Subcutaneous abdominal adipose tissue (tissue), 5 donors: Measurements from ENCODE around the gene MACF1.
"Not testable (repeated sequence)": the region's sequence is repeated elsewhere in the genome, so short reads cannot be mapped to it uniquely, and the experiment has no call there.

Experiments
- H3K27ac ChIP-seq: one replicate; pipeline ENCODE4 v1.7.0; 2013; ENCODE audit warnings: low read depth, mild to moderate bottlenecking, inconsistent platforms, low read length, moderate library complexity
- H3K27me3 ChIP-seq, 5 donors: one replicate each; pipeline ENCODE4 v1.7.0; 2013; ENCODE audit warnings: low read length in 5 of 5, inconsistent platforms in 1 of 5; ENCODE audit not compliant: control insufficient read depth in 5 of 5, insufficient read depth in 4 of 5
- H3K36me3 ChIP-seq, 5 donors: one replicate each; pipeline ENCODE4 v1.7.0; 2013; ENCODE audit warnings: low read length in 5 of 5; ENCODE audit not compliant: control insufficient read depth in 5 of 5, insufficient read depth in 5 of 5
- H3K4me1 ChIP-seq, 5 donors: one replicate each; pipeline ENCODE4 v1.7.0; 2013; ENCODE audit warnings: low read length in 5 of 5, mild to moderate bottlenecking in 3 of 5, moderate library complexity in 1 of 5; ENCODE audit not compliant: control insufficient read depth in 5 of 5, insufficient read depth in 5 of 5
- H3K4me3 ChIP-seq, 5 donors: one replicate each; pipeline ENCODE4 v1.7.0; 2013; ENCODE audit warnings: low read length in 5 of 5, low read depth in 1 of 5
- H3K9ac ChIP-seq, 5 donors: one replicate each; pipeline ENCODE4 v1.7.0; 2013; ENCODE audit warnings: low read length in 5 of 5, mild to moderate bottlenecking in 4 of 5, moderate library complexity in 3 of 5
- H3K9me3 ChIP-seq, 5 donors: one replicate each; pipeline ENCODE4 v1.7.0; 2013; ENCODE audit warnings: low read length in 5 of 5; ENCODE audit not compliant: control insufficient read depth in 5 of 5
- donor health status: healthy.
- donor health status: healthy.
- donor health status: healthy.
- donor health status: healthy.
- donor health status: healthy.

MACF1 gene, protein sequence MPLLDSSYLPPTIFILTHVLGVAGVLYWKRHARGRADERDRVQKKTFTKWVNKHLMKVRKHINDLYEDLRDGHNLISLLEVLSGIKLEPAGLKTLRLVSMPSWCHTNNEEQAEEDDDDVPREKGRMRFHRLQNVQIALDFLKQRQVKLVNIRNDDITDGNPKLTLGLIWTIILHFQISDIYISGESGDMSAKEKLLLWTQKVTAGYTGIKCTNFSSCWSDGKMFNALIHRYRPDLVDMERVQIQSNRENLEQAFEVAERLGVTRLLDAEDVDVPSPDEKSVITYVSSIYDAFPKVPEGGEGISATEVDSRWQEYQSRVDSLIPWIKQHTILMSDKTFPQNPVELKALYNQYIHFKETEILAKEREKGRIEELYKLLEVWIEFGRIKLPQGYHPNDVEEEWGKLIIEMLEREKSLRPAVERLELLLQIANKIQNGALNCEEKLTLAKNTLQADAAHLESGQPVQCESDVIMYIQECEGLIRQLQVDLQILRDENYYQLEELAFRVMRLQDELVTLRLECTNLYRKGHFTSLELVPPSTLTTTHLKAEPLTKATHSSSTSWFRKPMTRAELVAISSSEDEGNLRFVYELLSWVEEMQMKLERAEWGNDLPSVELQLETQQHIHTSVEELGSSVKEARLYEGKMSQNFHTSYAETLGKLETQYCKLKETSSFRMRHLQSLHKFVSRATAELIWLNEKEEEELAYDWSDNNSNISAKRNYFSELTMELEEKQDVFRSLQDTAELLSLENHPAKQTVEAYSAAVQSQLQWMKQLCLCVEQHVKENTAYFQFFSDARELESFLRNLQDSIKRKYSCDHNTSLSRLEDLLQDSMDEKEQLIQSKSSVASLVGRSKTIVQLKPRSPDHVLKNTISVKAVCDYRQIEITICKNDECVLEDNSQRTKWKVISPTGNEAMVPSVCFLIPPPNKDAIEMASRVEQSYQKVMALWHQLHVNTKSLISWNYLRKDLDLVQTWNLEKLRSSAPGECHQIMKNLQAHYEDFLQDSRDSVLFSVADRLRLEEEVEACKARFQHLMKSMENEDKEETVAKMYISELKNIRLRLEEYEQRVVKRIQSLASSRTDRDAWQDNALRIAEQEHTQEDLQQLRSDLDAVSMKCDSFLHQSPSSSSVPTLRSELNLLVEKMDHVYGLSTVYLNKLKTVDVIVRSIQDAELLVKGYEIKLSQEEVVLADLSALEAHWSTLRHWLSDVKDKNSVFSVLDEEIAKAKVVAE (N-terminal part only)

DNA sequence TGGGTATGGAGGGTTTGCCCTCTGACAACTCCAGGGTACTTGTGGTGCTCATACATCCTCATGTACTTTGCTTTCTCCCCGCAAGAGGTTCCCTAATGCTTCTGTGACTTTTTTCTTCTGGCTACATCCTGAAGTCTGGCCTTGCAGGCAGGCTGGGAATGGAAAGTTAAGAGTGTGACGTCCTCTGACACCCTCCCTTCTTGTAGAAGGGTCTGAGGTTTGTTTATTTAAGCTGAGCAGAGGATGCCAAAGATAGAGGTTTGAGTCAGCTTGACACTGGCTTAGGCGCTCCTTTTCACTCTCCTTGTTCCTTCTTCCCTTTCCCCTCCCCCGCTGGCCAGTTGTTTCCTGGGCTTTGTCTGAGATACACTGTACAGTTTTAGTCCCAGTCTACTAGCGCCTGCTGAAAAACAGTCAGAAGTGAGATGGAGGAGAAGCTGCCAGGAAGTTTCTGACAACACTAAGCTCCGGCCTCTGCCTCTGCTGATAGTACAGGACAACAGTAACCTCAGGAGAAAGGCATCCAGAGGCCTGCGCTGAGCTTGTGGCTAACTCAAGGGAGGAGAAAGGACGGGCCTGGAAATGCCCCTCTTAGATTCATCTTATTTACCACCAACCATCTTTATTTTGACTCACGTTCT, at the start of gene MACF1:
MACF1 (plus strand) TSS at position 255 of the 641 bp plus-strand sequence; CDS start at position 583, 328 bp downstream.
- H3K4me3 ChIP-seq, result peak within 1 kb of the TSS; percentile 28 to 61 (median 42)
- no peaks in the 10 kb centered on the region for H3K36me3 ChIP-seq
- H3K4me1 ChIP-seq, result peaks cover 5 to 26% (median 20%) of the 10 kb centered on the region in 5 donors
- H3K9ac ChIP-seq, result peak within 1 kb of the TSS; percentile 1 to 78 (median 36)
- no peaks in the 10 kb centered on the region for H3K9me3 ChIP-seq
- no peaks in the 10 kb centered on the region for H3K27me3 ChIP-seq
- peak within 1 kb of the TSS; percentile 82 for H3K27ac ChIP-seq

DNA sequence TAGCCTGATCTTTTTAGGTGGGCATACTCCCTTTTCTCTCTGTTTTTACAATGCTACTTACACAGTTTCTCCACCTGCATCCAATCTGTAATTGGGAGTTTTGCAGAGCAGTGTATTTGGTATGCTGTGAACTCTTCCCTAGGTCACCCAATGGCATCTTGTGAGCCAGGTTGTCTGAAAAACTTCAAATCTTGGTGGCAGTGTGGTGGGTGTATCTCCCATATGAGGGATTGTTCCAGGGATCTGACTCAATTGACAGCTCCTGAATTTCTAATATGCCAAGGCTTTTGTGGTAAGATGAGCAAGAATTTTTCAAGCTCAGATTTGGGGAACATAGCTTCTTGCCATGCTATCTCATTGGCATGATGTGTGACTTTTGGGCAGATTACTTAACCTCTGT, 47.2 kb upstream of the MACF1 start:
- Histone ChIP-seq H3K27me3 (no peaks in the 10 kb centered on the region), H3K9ac (no peak overlapping the region), H3K4me1 (peaks cover 7 to 61% (median 57%) of the 10 kb centered on the region in 5 donors), H3K9me3 (no peaks in the 10 kb centered on the region), H3K36me3 (no peaks in the 10 kb centered on the region), H3K4me3 (no peak overlapping the region), H3K27ac (no peak overlapping the region)

DNA sequence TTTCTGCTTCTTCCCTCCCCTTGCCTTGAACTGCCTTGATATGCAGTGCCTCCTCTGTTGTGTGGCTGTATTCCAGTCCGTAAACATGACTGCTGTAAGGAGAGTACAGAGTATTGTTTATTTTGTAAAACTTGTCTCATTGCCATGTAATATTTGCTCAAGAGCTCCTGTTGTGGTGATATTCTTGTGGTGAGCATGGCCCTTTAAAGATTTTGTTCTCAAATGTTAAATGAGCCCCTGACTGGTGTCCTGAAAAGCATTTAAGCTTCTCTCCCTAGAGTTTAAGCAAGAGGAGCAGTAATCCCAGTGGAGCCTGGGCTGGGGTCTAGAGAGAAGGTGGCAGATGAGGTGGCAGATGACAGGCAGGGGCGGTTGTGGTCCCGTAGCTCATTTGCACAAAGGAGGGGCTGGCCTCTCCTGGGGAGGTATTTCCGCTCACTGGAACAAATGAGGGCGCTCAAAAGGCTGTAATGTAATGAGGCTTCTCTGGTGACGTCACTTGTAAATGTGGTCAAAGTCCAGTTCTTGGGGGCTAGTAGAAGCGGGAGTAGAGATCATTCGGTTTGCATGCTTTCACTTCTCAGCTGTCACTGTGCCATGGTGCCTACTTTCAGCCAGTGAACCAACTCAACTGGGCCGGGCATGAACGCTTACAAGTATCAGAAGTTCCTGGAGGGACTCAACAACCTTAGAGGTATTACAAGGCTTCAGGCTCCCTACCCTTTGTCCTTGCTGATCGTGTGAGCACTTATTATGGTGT, 46.0 kb upstream of the MACF1 start:
- Histone ChIP-seq H3K27ac (no peak overlapping the region), H3K4me1 (peaks cover 7 to 53% (median 48%) of the 10 kb centered on the region in 5 donors), H3K36me3 (no peaks in the 10 kb centered on the region), H3K9ac (no peak overlapping the region), H3K27me3 (no peaks in the 10 kb centered on the region), H3K4me3 (peak overlapping the region in 1 of 5 donors; percentile 22), H3K9me3 (no peaks in the 10 kb centered on the region)

DNA sequence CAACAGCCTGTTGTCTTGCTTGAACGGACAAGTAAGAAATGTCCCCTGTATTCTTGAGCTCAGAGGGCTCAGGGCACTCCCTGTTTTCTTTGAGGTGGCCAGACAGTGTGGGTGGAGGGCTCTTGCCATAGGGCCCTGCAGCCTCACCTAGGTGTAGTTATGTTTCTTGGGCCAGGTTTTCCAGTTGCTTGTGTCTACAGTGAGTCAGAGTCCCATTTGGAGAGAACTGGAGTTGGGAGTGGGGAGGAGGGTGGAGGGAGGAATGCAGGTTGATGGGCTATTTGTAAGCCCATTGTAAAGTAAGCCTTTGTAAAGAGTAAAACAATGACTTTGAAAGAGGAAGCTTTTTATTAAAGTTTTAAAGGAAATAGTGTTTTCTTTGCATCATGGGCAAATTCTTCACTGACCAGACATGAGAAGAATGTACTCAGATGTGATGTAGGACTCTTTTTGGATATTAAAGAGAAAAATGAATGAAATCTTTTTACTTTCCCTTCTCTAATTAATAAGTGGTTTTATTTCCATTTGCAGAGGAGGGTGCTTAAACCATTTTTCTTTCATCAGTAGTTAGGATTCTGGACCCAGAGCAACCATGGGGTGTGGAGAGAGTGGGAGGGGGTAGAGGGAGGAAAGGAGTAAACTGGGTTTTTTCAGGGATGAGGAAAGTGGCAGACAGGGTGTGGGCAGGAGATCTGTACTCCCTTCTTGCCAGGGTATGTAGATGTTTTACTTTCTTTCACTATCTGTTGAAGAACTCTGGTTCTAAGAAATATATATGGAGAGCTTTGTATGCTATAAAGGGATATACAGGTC, 45.1 kb upstream of the MACF1 start:
- Histone ChIP-seq H3K27ac (no peak overlapping the region), H3K9me3 (no peaks in the 10 kb centered on the region), H3K4me3 (no peak overlapping the region)

DNA sequence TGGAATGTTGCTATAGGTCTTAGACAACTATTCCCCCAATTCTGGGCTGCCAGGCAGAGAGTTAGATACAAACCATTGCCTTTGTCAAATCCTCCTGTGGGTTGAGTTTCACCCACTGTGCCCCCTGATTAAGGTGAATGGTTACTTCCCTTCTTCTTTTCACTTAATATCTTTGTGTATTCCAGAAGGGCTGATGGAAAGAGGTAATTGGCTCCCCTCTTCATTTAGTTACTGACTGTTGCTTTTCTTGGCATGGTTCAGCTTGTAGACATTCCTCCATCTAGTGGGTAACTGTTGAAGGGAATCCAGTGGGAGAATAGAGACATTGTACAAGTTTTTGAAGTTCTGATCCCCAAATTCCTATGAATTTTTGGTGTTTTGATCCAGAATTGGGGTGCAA, 43.8 kb upstream of the MACF1 start:
- H3K9ac ChIP-seq, result no peak overlapping the region
- H3K36me3 ChIP-seq, result no peaks in the 10 kb centered on the region
- peaks cover 3 to 36% (median 29%) of the 10 kb centered on the region in 5 donors for H3K4me1 ChIP-seq
- no peaks in the 10 kb centered on the region for H3K27me3 ChIP-seq
- H3K27ac ChIP-seq, result no peak overlapping the region
- no peak overlapping the region for H3K4me3 ChIP-seq
- H3K9me3 ChIP-seq, result no peaks in the 10 kb centered on the region

More for the DNA sequence above, 45.1 kb upstream of the MACF1 start:
- Histone ChIP-seq H3K4me1 (peaks cover 3 to 47% (median 38%) of the 10 kb centered on the region in 5 donors), H3K36me3 (no peaks in the 10 kb centered on the region), H3K9ac (no peak overlapping the region), H3K27me3 (no peaks in the 10 kb centered on the region)

DNA sequence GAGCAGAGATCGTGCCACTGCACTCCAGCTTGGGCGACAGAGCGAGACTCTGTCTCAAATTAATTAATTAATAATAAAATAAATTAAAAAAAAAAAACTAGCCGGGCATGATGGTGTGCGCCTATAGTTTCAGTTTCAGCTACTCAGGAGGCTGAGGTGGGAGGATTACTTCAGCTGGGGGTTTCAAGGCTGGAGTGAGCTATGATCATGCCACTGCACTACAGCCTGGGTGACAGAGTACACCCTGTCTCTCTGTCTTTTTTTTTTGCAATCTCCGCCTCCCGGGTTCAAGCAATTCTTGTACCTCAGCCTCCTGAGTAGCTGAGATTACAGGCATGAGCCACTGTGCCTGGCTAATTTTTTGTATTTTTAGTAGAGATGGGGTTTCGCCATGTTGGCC, 42.7 kb upstream of the MACF1 start:
- H3K27ac ChIP-seq, H3K9me3 ChIP-seq, H3K27me3 ChIP-seq, H3K4me3 ChIP-seq, H3K36me3 ChIP-seq, H3K9ac ChIP-seq: not testable (repeated sequence)
- H3K4me1 ChIP-seq, result peaks cover 3 to 40% (median 31%) of the 10 kb centered on the region in 5 donors

DNA sequence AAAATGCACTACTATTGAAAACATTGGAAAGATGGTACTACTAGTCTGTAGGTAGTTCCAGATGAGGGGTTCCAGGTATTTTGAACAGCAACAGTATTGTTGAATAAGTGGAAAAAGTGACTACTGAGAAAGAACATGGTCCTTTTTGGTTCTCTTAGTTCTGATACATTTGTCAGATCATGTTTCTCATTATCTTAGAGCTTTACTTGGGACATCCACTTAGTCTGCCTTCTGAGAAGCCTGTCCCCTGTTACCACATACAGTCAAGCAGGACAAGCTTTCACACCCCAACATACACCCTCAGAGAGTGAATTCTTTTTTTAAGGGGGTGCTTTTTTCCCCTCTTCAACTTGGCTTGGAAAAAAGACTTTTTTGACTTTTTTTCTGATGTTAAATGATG, 41.0 kb upstream of the MACF1 start:
- H3K36me3 ChIP-seq, result no peaks in the 10 kb centered on the region
- H3K4me1 ChIP-seq, result peaks cover 2 to 34% (median 31%) of the 10 kb centered on the region in 5 donors
- H3K27ac ChIP-seq, result no peak overlapping the region
- no peaks in the 10 kb centered on the region for H3K9me3 ChIP-seq
- H3K4me3 ChIP-seq, result no peak overlapping the region
- no peak overlapping the region for H3K9ac ChIP-seq
- no peaks in the 10 kb centered on the region for H3K27me3 ChIP-seq

DNA sequence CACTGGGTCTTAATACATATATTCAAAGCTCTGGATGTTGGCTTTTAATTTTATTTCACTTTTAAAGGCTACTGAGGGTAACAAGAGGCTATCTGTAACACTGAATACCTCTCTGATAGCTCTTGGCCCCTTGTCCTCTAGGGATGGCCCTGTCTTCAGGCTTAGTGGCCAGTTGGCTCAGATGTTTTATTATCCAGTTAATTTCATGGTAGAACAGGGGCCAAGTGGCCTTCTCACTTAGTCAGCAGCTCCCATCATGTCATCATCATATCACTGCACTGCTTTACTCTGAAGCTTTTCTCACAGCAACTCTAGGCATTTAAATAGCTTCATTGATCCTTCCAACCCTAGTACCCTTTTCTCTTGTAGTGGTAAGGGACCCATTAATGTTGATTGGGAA, 40.2 kb upstream of the MACF1 start:
- no peaks in the 10 kb centered on the region for H3K9me3 ChIP-seq
- H3K9ac ChIP-seq, result no peak overlapping the region
- H3K27me3 ChIP-seq, result no peaks in the 10 kb centered on the region
- H3K27ac ChIP-seq, result no peak overlapping the region
- no peaks in the 10 kb centered on the region for H3K36me3 ChIP-seq
- no peak overlapping the region for H3K4me3 ChIP-seq
- peaks cover 2 to 26% (median 23%) of the 10 kb centered on the region in 5 donors for H3K4me1 ChIP-seq
